Endothelial cell (in vitro differentiated cells): Measurements from ENCODE around the gene FGG. TPM values are rescaled to one million over a fixed set of nuclear protein-coding genes. Genes with fewer than 3 reads are reported as not detected.

Experiments
- DNase-seq: peaks from one replicate; pipeline ENCODE4 v3.0.0; 2021; ENCODE audit warnings: low spot score
- H3K27ac Mint-ChIP-seq: one replicate; pipeline ENCODE4 v1.8.0; 2021; ENCODE audit warnings: mixed read lengths, inconsistent platforms; ENCODE audit not compliant: unreplicated experiment
- H3K27me3 Mint-ChIP-seq: one replicate; pipeline ENCODE4 v1.8.0; 2021; ENCODE audit warnings: mild to moderate bottlenecking, moderate library complexity, mixed read lengths, inconsistent platforms; ENCODE audit not compliant: unreplicated experiment
- H3K36me3 Mint-ChIP-seq: one replicate; pipeline ENCODE4 v1.8.0; 2021; ENCODE audit warnings: mild to moderate bottlenecking, low read depth, mixed read lengths, inconsistent platforms; ENCODE audit not compliant: unreplicated experiment
- H3K4me1 Mint-ChIP-seq: one replicate; pipeline ENCODE4 v1.8.0; 2021; ENCODE audit warnings: mild to moderate bottlenecking, mixed read lengths, inconsistent platforms; ENCODE audit not compliant: unreplicated experiment
- H3K4me3 Mint-ChIP-seq: one replicate; pipeline ENCODE4 v1.8.0; 2021; ENCODE audit warnings: mild to moderate bottlenecking, mixed read lengths, inconsistent platforms; ENCODE audit not compliant: unreplicated experiment
- H3K9me3 Mint-ChIP-seq: one replicate; pipeline ENCODE4 v1.8.0; 2021; ENCODE audit warnings: mixed read lengths, inconsistent platforms; ENCODE audit not compliant: unreplicated experiment
- total RNA-seq: library from RNA; stranded (reverse); fragmentation: NEBNext Ultra II Directional; extraction: Animal tissue kit (Norgen Biotek cat#: 25700); gene quantifications from one replicate; pipeline ENCODE4 v1.2.1, GENCODE V29; 2021; ENCODE audit not compliant: unreplicated experiment
- TF ChIP-seq, protein P1 (sequence below): fragments of 200-600 bp; sonication (generic); IDR thresholded peaks from one replicate; pipeline ENCODE4 v1.5.0; 2021; ENCODE audit warnings: antibody characterized with exemption; ENCODE audit not compliant: unreplicated experiment

FGG gene
- total RNA-seq, 1 donor from 2014 or later: not detected

DNA sequence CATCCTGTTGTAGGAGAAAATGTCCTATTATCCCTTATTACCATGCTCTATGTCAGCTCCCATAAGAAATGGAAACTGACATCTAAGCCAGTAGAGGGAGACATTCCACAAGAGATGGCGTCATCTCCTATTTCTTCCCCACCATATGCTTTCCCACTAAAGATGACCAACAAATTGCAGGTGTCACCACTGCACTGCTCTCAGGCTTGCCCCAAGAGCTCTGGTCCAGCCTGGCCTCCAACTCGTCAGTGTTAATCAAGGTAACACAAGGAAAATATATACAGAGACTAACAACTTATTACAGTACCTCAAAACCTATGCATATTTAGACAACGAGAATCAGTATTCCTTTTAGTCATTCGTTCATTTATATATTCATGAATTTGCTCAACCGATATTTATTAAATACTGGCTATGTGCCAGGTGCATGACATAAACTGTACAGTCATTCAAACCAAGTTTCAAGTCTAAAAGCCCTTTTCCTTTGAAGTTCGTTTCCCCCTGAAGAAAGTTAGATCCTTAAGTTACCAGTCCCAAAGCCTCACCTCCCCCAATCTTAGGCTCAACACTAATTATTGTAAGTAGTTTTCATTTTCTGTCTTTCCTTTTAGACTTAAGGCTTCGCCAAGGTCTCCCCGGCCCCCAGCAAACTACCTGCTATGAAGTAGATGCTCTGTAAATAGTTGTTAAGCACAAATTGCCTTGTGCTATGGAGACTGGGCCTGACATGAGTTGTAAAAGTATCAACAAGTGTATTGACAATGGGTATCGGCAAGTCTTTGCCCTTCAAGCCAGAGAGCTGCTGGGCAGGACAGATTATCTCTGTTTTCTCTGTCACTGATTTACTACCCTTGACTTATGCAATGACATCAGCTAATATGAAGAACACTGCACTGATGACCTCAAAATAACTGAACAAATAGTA, 52.7 kb downstream of the FGG start:
- Mint-ChIP-seq H3K27ac (no peak overlapping the region), H3K4me1 (no peaks in the 10 kb centered on the region), H3K9me3 (no peaks in the 10 kb centered on the region), H3K27me3 (no peaks in the 10 kb centered on the region), H3K36me3 (no peaks in the 10 kb centered on the region), H3K4me3 (no peak overlapping the region)
- peak; percentile 43 for DNase-seq
- TF ChIP-seq, protein P1, sequence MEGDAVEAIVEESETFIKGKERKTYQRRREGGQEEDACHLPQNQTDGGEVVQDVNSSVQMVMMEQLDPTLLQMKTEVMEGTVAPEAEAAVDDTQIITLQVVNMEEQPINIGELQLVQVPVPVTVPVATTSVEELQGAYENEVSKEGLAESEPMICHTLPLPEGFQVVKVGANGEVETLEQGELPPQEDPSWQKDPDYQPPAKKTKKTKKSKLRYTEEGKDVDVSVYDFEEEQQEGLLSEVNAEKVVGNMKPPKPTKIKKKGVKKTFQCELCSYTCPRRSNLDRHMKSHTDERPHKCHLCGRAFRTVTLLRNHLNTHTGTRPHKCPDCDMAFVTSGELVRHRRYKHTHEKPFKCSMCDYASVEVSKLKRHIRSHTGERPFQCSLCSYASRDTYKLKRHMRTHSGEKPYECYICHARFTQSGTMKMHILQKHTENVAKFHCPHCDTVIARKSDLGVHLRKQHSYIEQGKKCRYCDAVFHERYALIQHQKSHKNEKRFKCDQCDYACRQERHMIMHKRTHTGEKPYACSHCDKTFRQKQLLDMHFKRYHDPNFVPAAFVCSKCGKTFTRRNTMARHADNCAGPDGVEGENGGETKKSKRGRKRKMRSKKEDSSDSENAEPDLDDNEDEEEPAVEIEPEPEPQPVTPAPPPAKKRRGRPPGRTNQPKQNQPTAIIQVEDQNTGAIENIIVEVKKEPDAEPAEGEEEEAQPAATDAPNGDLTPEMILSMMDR: peak; percentile 64

DNA sequence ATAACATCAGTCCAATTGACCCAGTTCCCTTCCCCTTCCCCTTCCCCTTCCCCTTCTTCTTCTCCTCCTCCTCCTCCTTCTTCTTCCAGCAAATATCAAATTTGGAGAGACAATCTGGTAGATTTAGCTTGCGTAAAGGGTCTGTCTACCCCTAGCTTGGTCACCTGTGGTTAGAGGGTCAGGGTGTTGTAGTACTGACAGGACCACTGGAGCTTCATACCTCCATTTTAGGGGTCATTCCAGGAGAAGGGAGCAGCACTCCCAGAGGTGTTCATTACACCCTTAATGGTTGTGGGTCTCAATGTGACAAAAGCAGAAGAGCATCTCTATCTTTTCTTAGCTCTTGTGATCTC, 53.3 kb downstream of the FGG start:
- H3K9me3 Mint-ChIP-seq: no peaks in the 10 kb centered on the region
- H3K4me3 Mint-ChIP-seq: no peak overlapping the region
- no peaks in the 10 kb centered on the region for H3K4me1 Mint-ChIP-seq
- no peak for DNase-seq
- no peak overlapping the region for H3K27ac Mint-ChIP-seq
- TF ChIP-seq, protein P1: no peak
- H3K27me3 Mint-ChIP-seq: no peaks in the 10 kb centered on the region
- H3K36me3 Mint-ChIP-seq: no peaks in the 10 kb centered on the region

Other genes starting within 250 kb of the FGG start
- not detected for gene DCHS2, start 120.9 kb downstream of the FGG start, total RNA-seq
- 70.6 TPM for gene PLRG1, start 62.3 kb downstream of the FGG start, total RNA-seq
- not detected for gene FGB, start 49.6 kb downstream of the FGG start, total RNA-seq
- not detected for gene FGA, start 21.9 kb downstream of the FGG start, total RNA-seq
- gene LRAT, start 131.3 kb upstream of the FGG start, total RNA-seq: 0.64 TPM
- not detected for gene RBM46, start 168.6 kb upstream of the FGG start, total RNA-seq